Midbrain (tissue), 1 donor: ENCODE data around the gene SIMC1.
"Not testable (repeated sequence)": the region's sequence is repeated elsewhere in the genome, so short reads cannot be mapped to it uniquely, and the experiment has no call there.

Source experiments
- DNase-seq: peaks from one replicate; lab custom pipeline; 2025; lab: John Stamatoyannopoulos, UW

Gene SIMC1

GRCh38 chr5:176216393-176216916 lies 21.8 kb upstream of the SIMC1 start:
- not testable (repeated sequence) for DNase-seq

GRCh38 chr5:176217188-176217729 lies 21.0 kb upstream of the SIMC1 start:
- not testable (repeated sequence) for DNase-seq

- not testable (repeated sequence) for DNase-seq
Observed at GRCh38 chr5:176217764-176218163, 20.5 kb upstream of the SIMC1 start.

- DNase-seq, result not testable (repeated sequence)
Observed at GRCh38 chr5:176222006-176222405, 16.2 kb upstream of the SIMC1 start.

GRCh38 chr5:176228358-176228757 lies 9.9 kb upstream of the SIMC1 start:
- not testable (repeated sequence) for DNase-seq

GRCh38 chr5:176233253-176233652 lies 5.0 kb upstream of the SIMC1 start:
- DNase-seq, result not testable (repeated sequence)

GRCh38 chr5:176235155-176235554 lies 3.1 kb upstream of the SIMC1 start:
- not testable (repeated sequence) for DNase-seq

- not testable (repeated sequence) for DNase-seq
Observed at GRCh38 chr5:176238645-176239283, 540 bp downstream of the SIMC1 start.

- DNase-seq, result not testable (repeated sequence)
Observed at GRCh38 chr5:176239304-176239703, 1.1 kb downstream of the SIMC1 start.

- DNase-seq, result not testable (repeated sequence)
Observed at GRCh38 chr5:176244318-176244717, 6.1 kb downstream of the SIMC1 start.

GRCh38 chr5:176245074-176245473 lies 6.8 kb downstream of the SIMC1 start:
- DNase-seq, result not testable (repeated sequence)

GRCh38 chr5:176245489-176245888 lies 7.3 kb downstream of the SIMC1 start:
- DNase-seq, result not testable (repeated sequence)

GRCh38 chr5:176250691-176251090 lies 12.5 kb downstream of the SIMC1 start:
- DNase-seq, result not testable (repeated sequence)

- not testable (repeated sequence) for DNase-seq
Observed at GRCh38 chr5:176252171-176252570, 13.9 kb downstream of the SIMC1 start.

- not testable (repeated sequence) for DNase-seq
Observed at GRCh38 chr5:176253370-176254065, 15.3 kb downstream of the SIMC1 start.

- not testable (repeated sequence) for DNase-seq
Observed at GRCh38 chr5:176254066-176254393, 15.8 kb downstream of the SIMC1 start.

- not testable (repeated sequence) for DNase-seq
Observed at GRCh38 chr5:176257871-176258505, 19.8 kb downstream of the SIMC1 start.

- DNase-seq, result not testable (repeated sequence)
Observed at GRCh38 chr5:176260682-176261081, 22.5 kb downstream of the SIMC1 start.

GRCh38 chr5:176266448-176266847 lies 28.2 kb downstream of the SIMC1 start:
- not testable (repeated sequence) for DNase-seq

GRCh38 chr5:176289018-176289417 lies 50.8 kb downstream of the SIMC1 start:
- not testable (repeated sequence) for DNase-seq

- DNase-seq, result not testable (repeated sequence)
Observed at GRCh38 chr5:176290057-176290840, 52.0 kb downstream of the SIMC1 start.

GRCh38 chr5:176305356-176305755 lies 67.1 kb downstream of the SIMC1 start:
- not testable (repeated sequence) for DNase-seq
